GM12873 (cell line): ENCODE measurements around the gene TOP1.

Experiments
- TF ChIP-seq, protein P1 (sequence below): IDR thresholded peaks from 2 replicates; pipeline ENCODE4 v1.5.1; 2012; ENCODE audit warnings: low read depth, mild to moderate bottlenecking, moderate library complexity, low read length, control low read depth; ENCODE audit not compliant: insufficient read depth; ENCODE audit errors: missing control alignments

Gene TOP1

GRCh38 chr20:41054847-41055230, 26.2 kb downstream of the TOP1 start:
- TF ChIP-seq, protein P1, sequence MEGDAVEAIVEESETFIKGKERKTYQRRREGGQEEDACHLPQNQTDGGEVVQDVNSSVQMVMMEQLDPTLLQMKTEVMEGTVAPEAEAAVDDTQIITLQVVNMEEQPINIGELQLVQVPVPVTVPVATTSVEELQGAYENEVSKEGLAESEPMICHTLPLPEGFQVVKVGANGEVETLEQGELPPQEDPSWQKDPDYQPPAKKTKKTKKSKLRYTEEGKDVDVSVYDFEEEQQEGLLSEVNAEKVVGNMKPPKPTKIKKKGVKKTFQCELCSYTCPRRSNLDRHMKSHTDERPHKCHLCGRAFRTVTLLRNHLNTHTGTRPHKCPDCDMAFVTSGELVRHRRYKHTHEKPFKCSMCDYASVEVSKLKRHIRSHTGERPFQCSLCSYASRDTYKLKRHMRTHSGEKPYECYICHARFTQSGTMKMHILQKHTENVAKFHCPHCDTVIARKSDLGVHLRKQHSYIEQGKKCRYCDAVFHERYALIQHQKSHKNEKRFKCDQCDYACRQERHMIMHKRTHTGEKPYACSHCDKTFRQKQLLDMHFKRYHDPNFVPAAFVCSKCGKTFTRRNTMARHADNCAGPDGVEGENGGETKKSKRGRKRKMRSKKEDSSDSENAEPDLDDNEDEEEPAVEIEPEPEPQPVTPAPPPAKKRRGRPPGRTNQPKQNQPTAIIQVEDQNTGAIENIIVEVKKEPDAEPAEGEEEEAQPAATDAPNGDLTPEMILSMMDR: no peak

DNA sequence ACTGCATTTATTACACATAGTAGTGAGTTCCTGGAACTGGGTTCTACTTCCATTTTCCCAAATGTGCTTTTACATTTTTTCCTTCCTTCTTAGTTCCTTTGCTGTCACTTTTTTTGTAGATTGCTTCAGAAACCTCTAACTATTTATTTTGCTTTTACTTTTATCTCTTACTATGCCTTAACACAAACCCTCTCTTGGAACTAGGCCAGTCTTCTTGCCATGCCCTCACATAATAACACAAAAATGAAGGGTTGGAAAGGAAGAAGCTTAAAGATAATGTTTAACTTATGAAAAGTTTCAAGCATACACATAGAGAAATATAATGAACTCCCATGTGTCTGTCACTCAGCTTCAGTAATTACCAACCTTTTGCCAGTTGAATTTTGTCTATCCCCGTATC, 27.1 kb downstream of the TOP1 start:
- TF ChIP-seq, protein P1: no peak

GRCh38 chr20:41057999-41058673, 29.5 kb downstream of the TOP1 start:
- TF ChIP-seq, protein P1: no peak

DNA sequence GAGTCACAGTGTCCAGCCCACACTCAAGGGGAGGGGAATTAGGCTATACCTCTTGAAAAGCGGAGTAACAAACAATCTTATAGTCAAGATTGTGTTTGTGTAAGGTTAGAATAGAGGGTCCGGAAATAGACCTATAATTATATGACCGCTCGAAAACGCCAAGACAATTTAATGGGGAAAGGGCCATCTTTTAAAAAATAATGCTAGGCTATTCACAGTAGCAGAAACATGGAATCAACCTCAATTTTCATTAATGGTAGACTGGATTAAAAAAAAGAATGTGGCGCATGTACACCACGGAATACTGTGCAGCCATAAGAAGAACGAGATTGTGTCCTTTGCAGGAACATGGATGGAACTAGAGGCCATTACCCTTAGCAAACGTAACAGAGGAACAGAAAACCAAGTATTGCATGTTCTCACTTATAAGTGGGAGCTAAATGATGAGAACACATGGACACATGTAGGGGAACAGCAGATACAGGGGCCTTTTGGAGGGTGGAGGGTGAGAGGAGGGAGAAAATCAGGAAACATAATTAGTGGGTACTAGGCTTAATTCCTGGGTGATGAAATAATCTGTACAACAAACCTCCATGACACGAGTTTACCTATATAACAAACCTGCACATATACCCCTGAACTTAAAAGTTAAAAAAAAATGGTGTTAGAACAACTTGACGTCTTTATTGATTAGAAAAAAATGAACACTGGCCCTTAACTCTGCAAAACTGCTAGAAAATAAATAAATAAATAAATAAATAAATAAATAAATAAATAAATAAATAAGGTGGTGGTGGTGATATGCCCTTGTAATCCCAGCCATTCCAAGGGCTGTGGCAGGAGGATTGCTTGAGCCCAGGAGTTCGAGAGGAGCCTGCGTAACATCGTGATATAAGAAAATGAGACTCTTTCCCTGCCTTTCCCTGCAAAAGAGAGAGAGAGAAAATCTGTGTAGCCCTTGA, 30.3 kb downstream of the TOP1 start:
- TF ChIP-seq, protein P1: no peak

DNA sequence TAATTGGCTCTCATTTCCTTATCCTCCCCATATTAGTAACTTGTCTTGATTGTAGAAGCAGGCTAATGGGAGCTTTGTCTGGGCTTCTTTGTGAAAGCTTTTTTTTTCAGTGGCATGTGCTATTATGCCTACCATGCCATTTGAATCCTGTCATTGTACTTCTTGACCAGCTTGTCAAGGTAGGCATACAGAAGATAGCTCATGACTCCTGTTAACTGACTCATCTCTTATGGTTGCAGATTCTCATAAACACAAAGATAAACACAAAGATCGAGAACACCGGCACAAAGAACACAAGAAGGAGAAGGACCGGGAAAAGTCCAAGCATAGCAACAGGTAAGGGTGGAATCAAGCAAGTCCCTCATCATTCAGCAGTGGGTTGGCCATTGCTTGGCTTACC, 32.5 kb downstream of the TOP1 start:
- TF ChIP-seq, protein P1: no peak

DNA sequence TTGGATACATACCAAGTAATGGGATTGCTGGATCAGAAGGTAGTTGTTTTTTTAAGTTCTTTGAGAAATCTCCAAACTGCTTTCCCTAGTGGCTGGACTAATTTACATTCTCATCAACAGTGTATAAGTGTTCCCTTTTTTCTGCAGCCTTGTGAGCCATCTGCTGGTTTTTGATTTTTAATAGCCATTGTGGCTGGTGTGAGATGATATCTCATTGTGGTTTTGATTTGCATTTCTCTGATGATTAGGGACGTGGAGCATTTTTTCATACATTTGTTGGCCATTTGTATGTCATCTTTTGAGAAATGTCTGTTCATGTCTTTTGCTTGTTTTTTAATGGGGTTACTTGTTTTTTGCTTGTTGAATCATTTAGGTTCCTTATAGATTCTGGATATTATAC, 34.8 kb downstream of the TOP1 start:
- TF ChIP-seq, protein P1: no peak

DNA sequence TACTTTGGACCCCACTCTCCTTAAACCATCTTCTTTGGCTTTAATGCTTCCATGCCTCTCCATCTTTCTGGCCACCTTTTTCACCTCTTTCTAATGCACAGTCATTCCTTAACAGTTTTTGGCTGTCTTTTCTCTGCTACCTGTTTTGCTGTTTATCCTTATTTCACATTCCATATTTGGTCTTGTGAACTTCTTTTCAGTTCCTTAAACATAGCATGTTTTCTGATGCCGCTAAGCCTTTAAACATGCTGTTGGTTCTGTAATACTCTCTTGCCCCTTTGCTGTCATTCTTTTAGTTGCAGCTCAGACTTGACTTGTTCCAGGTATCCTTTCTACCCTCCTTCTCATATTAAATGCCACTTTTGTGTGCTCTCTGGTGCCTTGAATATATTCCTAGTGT, 35.8 kb downstream of the TOP1 start:
- TF ChIP-seq, protein P1: peak; percentile 13
